OCI-LY7 (cell line): ENCODE results near the gene DCC. TPM values are rescaled to one million over a fixed set of nuclear protein-coding genes. Genes with fewer than 3 reads are reported as not detected.

Experiments used
- BruUV-seq: library from RNA; stranded (reverse); fragments of 400-500 nt; replicated peaks from 2 replicates; lab custom pipeline; 2021; lab: Mats Ljungman, UMichigan
- CTCF ChIA-PET: fragments of 300-600 bp; sonication (Branson Sonifier 250); formaldehyde crosslinking; loops from one replicate; lab custom pipeline; 2022; ENCODE audit warnings: antibody characterized with exemption; ENCODE audit not compliant: unreplicated experiment; lab: Charles Lee
- POLR2A ChIA-PET: fragments of 300-600 bp; sonication (Branson Sonifier 250); formaldehyde crosslinking; loops from one replicate; lab custom pipeline; 2022; ENCODE audit warnings: antibody characterized with exemption; lab: Charles Lee
- DNase-seq: peaks from one replicate; pipeline ENCODE4 v3.0.0-alpha.2; 2015; ENCODE audit warnings: low spot score
- H2AFZ ChIP-seq: fragments of 200-600 bp; sonication (generic), shearing (Covaris generic); 2 replicates; pipeline ENCODE4 v1.6.1; 2014; ENCODE audit warnings: mild to moderate bottlenecking, antibody characterized with exemption, low read length, moderate library complexity
- H3K27ac ChIP-seq: fragments of 200-600 bp; sonication (generic); 2 replicates; pipeline ENCODE4 v1.5.1; 2014; ENCODE audit warnings: mixed run types, low read depth, mild to moderate bottlenecking, moderate library complexity, low read length, inconsistent platforms; ENCODE audit not compliant: poor library complexity, severe bottlenecking
- H3K36me3 ChIP-seq: fragments of 200-600 bp; sonication (generic); 2 replicates; pipeline ENCODE4 v1.6.1; 2014; ENCODE audit warnings: mild to moderate bottlenecking, antibody characterized with exemption, low read length, moderate library complexity, mixed read lengths; ENCODE audit not compliant: insufficient read depth
- H3K4me1 ChIP-seq: fragments of 200-600 bp; sonication (generic); 2 replicates; pipeline ENCODE4 v1.5.1; 2014; ENCODE audit warnings: mild to moderate bottlenecking, low read length; ENCODE audit not compliant: insufficient read depth, poor library complexity, severe bottlenecking
- H3K4me2 ChIP-seq: fragments of 200-600 bp; sonication (generic); 2 replicates; pipeline ENCODE4 v1.6.1; 2014; ENCODE audit warnings: mild to moderate bottlenecking, low read length
- H3K4me3 ChIP-seq: fragments of 200-600 bp; sonication (generic); 2 replicates; pipeline ENCODE4 v1.5.1; 2014; ENCODE audit warnings: mild to moderate bottlenecking, low read depth, low read length; ENCODE audit not compliant: poor library complexity, severe bottlenecking
- H3K79me2 ChIP-seq: fragments of 200-600 bp; sonication (generic); 2 replicates; pipeline ENCODE4 v1.6.1; 2016; ENCODE audit warnings: low read depth, mild to moderate bottlenecking, low read length, moderate library complexity, mixed read lengths; ENCODE audit not compliant: insufficient read depth
- H3K9me2 ChIP-seq: fragments of 200-600 bp; sonication (generic); 2 replicates; pipeline ENCODE4 v1.6.1; 2016; ENCODE audit warnings: mild to moderate bottlenecking, low read length, mixed read lengths; ENCODE audit not compliant: insufficient read depth
- H3K9me3 ChIP-seq: fragments of 200-600 bp; sonication (generic); 2 replicates; pipeline ENCODE4 v1.6.1; 2014; ENCODE audit warnings: mild to moderate bottlenecking, mixed run types, low read length, mixed read lengths
- H4K20me1 ChIP-seq: fragments of 200-600 bp; sonication (generic); 2 replicates; pipeline ENCODE4 v1.6.1; 2014; ENCODE audit warnings: mild to moderate bottlenecking, antibody characterized with exemption, low read length, moderate library complexity, mixed read lengths; ENCODE audit not compliant: insufficient read depth
- EZH2phosphoT487 ChIP-seq: fragments of 200-600 bp; sonication (generic); IDR thresholded peaks from 2 replicates; pipeline ENCODE4 v1.6.1; 2018; ENCODE audit warnings: low read depth, borderline replicate concordance, mild to moderate bottlenecking, mixed run types, antibody characterized with exemption, low read length, moderate library complexity, mixed read lengths
- intact Hi-C: fragments of 100-400 bp; cut with micrococcal nuclease; formaldehyde crosslinking; loops from one replicate; pipeline ENCODE4 v1.10.0; 2022; ENCODE audit not compliant: unreplicated experiment
- total RNA-seq, 2 experiments: library from RNA; depleted of rRNA in 1 of 2; stranded (reverse); fragments of >200 nt in 1 of 2; shearing (Covaris generic) in 1 of 2; gene quantifications; 2 replicates each; pipeline ENCODE4 v1.2.3, GENCODE V29; 2014 to 2022
- TF ChIP-seq, protein P1 (sequence below): fragments of 200-600 bp; sonication (generic); conservative IDR thresholded peaks from 2 replicates; pipeline ENCODE4 v1.5.1; 2014; ENCODE audit warnings: mild to moderate bottlenecking, antibody characterized with exemption, low read length, moderate library complexity, mixed read lengths

DCC gene
- total RNA-seq, 2 experiments from 2014 or later, result not detected

DNA sequence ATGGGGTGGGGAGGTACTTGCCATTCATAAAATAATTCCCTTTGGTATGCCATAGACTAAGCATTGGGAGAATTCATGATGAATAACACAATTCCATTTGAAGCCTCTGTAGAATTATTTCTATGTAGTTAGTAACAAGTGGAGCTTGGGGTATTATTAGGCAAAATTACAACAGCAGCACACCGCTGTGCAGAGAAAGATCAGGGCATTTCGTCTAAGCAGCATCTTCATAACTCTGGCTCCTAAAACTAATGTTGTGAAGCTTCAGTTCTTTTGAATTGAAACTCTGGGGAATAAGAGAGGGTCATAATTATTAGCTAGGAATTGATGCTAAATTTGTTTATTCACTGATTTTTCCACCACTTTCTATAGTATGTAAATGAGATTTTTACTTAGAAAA is 630.7 kb downstream of the DCC start:
- Histone ChIP-seq H4K20me1 (no peaks in the 10 kb centered on the region), H3K9me2 (no peaks in the 10 kb centered on the region), H3K27ac (no peak overlapping the region), H3K4me3 (no peak overlapping the region), H3K4me2 (no peak overlapping the region), H3K4me1 (no peaks in the 10 kb centered on the region), H3K79me2 (no peaks in the 10 kb centered on the region), H2AFZ (no peak overlapping the region), H3K36me3 (no peaks in the 10 kb centered on the region), H3K9me3 (no peaks in the 10 kb centered on the region)
- TF ChIP-seq EZH2phosphoT487, result no peak
- no peak for DNase-seq
- ChIA-PET POLR2A (no interaction called here), CTCF (no interaction called here)
- no TSS peak for BruUV-seq
- intact Hi-C loops, result no loop called here

DNA sequence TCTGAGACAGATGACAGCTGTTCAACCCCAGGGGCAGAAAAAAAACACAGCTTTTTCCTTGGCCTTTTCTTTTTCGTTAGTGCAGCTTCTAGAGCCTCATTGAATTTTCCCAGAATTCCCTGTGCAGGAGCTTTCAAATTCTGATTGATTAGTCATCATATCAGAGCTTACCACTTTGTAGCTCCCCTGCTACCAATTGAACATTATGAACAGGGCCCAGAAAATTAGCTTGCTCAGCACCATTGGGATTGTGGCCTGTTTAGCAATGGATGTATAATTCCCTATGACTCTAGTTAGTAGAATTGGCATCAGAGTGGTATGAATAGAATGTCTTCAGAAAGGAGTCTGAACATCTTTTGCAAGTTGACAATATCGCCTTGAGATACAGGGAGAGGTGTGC is 631.1 kb downstream of the DCC start:
- H3K9me2 ChIP-seq, result no peaks in the 10 kb centered on the region
- H3K4me1 ChIP-seq, result no peaks in the 10 kb centered on the region
- ChIA-PET CTCF (no interaction called here), POLR2A (no interaction called here)
- H3K9me3 ChIP-seq, result no peaks in the 10 kb centered on the region
- H3K4me2 ChIP-seq, result no peak overlapping the region
- TF ChIP-seq EZH2phosphoT487, result no peak
- TF ChIP-seq, protein P1, sequence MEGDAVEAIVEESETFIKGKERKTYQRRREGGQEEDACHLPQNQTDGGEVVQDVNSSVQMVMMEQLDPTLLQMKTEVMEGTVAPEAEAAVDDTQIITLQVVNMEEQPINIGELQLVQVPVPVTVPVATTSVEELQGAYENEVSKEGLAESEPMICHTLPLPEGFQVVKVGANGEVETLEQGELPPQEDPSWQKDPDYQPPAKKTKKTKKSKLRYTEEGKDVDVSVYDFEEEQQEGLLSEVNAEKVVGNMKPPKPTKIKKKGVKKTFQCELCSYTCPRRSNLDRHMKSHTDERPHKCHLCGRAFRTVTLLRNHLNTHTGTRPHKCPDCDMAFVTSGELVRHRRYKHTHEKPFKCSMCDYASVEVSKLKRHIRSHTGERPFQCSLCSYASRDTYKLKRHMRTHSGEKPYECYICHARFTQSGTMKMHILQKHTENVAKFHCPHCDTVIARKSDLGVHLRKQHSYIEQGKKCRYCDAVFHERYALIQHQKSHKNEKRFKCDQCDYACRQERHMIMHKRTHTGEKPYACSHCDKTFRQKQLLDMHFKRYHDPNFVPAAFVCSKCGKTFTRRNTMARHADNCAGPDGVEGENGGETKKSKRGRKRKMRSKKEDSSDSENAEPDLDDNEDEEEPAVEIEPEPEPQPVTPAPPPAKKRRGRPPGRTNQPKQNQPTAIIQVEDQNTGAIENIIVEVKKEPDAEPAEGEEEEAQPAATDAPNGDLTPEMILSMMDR, result no peak
- H3K79me2 ChIP-seq, result no peaks in the 10 kb centered on the region
- H2AFZ ChIP-seq, result no peak overlapping the region
- BruUV-seq, result no TSS peak
- no peak overlapping the region for H3K4me3 ChIP-seq
- no peaks in the 10 kb centered on the region for H4K20me1 ChIP-seq
- H3K27ac ChIP-seq, result no peak overlapping the region
- DNase-seq, result no peak
- intact Hi-C loops, result no loop called here
- H3K36me3 ChIP-seq, result no peaks in the 10 kb centered on the region

DNA sequence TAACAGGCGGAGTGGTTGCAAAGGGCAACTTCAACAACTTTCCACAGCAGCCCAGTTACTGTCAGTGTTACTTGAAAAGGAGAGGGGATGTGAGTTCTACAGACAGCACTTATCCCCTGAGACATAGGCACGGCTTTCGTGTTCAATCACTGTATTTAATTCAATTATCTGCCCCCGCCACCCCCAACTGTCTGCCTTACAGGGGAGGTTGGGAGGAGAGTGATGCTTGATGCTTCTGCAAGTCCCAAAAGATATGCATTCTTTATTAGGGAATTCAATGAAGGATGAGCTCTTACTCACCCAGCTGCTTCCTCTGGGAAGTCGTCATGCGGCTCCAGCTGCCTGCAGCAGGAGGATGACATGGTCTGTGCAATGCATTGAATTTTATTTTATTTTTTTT is 639.9 kb downstream of the DCC start:
- DNase-seq, result no peak
- H4K20me1 ChIP-seq, result no peaks in the 10 kb centered on the region
- ChIA-PET CTCF (no interaction called here), POLR2A (no interaction called here)
- intact Hi-C loops, result no loop called here
- H3K9me3 ChIP-seq, result no peaks in the 10 kb centered on the region
- H3K9me2 ChIP-seq, result no peaks in the 10 kb centered on the region
- no peak overlapping the region for H3K4me3 ChIP-seq
- H3K79me2 ChIP-seq, result no peaks in the 10 kb centered on the region
- H3K36me3 ChIP-seq, result no peaks in the 10 kb centered on the region
- no peak overlapping the region for H3K4me2 ChIP-seq
- no TSS peak for BruUV-seq
- H2AFZ ChIP-seq, result no peak overlapping the region
- H3K27ac ChIP-seq, result no peak overlapping the region
- TF ChIP-seq, protein P1, result no peak
- no peak for TF ChIP-seq EZH2phosphoT487
- no peaks in the 10 kb centered on the region for H3K4me1 ChIP-seq
